ENCODE data around the gene SELENBP1.

SELENBP1 gene

DNA sequence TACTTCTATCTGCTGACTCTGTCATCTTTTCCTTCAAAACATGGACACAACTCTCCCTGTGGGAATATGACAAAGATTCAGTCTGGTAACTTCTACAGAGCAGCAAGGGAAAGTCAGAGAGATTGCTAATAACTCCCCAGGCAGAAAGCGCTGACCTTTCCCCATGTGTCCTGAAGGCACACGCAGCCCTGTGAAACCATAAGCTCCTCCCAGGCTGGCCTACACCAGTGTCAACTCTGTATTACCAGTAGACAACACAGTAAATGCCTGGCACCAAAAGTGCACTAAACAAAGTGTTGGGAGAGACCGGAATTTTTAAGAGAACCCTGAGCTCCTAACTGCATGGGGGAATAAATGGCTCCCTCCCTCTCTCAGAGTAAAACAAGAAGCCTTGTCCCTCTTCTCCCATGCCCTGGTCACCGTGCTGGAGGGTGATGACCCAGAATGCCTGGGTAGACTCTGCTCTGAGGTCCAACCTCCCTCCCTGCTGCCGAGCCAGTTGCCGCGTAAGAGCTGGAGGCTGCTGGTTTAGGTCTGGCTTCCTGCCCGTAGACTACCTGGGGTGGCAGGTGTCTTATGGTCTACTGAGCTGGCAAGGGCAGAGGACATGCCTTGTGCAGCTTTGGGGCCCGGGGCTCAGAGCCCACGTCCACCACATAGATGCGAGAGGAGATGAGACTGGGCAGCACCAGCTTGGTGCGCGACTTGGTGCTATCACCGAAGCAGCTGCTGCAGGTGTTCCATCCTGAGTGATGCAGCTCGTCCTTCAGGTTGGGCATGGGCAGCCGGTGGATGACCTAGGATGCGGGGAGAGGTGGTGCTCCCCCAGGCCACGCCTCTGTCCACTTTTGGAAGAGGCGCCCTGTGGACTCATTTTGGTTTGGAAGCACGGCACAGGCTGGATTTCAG, 3.9 kb downstream of the SELENBP1 start:
- DNase-seq (ENCODE audit: low read depth) = no peak
- no peak overlapping the region for H3K4me3 ChIP-seq (ENCODE audit: low read depth, low read length)
- TF ChIP-seq, protein P1, sequence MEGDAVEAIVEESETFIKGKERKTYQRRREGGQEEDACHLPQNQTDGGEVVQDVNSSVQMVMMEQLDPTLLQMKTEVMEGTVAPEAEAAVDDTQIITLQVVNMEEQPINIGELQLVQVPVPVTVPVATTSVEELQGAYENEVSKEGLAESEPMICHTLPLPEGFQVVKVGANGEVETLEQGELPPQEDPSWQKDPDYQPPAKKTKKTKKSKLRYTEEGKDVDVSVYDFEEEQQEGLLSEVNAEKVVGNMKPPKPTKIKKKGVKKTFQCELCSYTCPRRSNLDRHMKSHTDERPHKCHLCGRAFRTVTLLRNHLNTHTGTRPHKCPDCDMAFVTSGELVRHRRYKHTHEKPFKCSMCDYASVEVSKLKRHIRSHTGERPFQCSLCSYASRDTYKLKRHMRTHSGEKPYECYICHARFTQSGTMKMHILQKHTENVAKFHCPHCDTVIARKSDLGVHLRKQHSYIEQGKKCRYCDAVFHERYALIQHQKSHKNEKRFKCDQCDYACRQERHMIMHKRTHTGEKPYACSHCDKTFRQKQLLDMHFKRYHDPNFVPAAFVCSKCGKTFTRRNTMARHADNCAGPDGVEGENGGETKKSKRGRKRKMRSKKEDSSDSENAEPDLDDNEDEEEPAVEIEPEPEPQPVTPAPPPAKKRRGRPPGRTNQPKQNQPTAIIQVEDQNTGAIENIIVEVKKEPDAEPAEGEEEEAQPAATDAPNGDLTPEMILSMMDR (IDR thresholded peaks at IDR 0.05; ENCODE audit: insufficient read depth, low read depth, low read length, missing control alignments) = no peak

DNA sequence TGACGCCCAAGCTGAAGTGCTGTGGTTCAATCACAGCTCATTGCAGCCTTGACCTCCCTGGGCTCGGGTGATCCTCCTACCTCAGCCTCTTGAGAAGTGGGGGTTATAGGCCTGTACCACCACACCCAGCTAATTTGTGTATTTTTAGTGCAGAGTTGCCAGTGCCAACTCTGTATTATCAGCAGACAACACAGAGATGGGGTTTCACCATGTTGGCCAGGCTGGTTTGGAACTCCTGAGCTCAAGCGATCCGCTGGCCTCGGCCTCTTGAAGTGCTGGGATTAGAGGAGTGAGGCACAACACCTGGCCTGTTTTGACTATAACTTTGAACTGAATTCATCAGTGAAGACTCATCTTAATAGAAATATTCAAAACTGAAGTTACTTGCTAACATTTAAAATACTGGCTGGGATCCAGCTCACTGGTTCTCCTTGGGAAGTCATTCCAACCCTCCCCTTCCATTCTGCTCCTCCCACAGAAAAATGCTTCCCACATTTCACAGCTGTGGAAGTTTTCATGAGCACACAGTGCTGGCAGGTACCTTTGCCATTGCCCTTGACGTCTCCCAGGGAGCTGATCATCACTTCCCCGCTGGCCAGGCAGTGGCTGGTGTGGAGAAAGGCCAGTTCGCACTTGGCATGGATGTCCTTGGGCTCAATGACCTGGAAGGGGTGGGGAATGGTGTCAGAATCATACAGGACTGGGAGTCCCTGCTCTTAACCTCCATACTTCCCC, 4.7 kb downstream of the SELENBP1 start:
- no peak overlapping the region for H3K4me3 ChIP-seq (ENCODE audit: low read depth, low read length)
- TF ChIP-seq, protein P1 (IDR thresholded peaks at IDR 0.05; ENCODE audit: insufficient read depth, low read depth, low read length, missing control alignments) = no peak
- no peak for DNase-seq (ENCODE audit: low read depth)

DNA sequence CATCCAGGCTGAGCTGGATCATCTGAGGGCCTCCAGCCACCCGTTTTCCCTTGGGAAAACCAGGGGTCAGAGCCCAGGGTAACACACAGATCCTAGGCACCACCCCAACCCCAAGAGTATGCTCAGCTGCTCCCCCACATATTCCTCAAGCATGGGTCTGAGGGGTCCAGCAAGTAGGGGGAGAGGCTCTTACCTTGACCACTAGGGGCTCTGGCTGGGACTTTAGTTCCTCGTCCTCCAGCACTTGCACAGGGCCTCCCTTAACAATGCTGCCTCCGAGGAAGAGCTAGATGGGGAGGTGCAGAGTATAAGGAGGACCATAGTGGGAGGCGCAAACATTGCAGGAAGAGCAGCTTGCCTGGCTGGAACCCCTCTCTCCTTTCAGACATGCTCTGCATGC, 7.5 kb downstream of the SELENBP1 start:
- TF ChIP-seq, protein P1 (IDR thresholded peaks at IDR 0.05; ENCODE audit: insufficient read depth, low read depth, low read length, missing control alignments) = peak; percentile 4
- no peak overlapping the region for H3K4me3 ChIP-seq (ENCODE audit: low read depth, low read length)
- DNase-seq (ENCODE audit: low read depth) = no peak

GRCh38 chr1:151362308-151363155, 10.0 kb downstream of the SELENBP1 start:
- no peak for DNase-seq (ENCODE audit: low read depth)
- TF ChIP-seq, protein P1 (IDR thresholded peaks at IDR 0.05; ENCODE audit: insufficient read depth, low read depth, low read length, missing control alignments) = no peak
- H3K4me3 ChIP-seq (ENCODE audit: low read depth, low read length) = no peak overlapping the region

DNA sequence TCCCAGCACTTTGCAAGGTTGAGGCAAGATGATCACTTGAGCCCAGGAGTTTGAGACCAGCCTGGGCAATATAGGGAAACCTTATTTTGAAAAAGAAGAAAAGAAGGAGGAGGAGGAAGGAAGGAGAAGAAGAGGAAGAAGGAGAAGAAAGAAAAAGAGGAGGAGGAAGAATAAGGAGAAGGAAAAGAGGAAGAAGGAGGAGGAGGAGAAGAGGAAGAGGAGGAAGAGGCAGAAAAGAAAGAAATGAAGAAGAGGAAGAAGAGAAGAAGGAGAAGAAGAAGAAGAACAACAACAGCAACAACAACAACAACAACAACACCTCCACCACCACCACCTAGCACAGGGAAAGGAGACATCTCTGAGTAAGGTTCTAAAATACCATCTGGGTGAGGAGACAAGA, 10.6 kb downstream of the SELENBP1 start:
- DNase-seq (ENCODE audit: low read depth) = no peak
- TF ChIP-seq, protein P1 (IDR thresholded peaks at IDR 0.05; ENCODE audit: insufficient read depth, low read depth, low read length, missing control alignments) = no peak
- no peak overlapping the region for H3K4me3 ChIP-seq (ENCODE audit: low read depth, low read length)

DNA sequence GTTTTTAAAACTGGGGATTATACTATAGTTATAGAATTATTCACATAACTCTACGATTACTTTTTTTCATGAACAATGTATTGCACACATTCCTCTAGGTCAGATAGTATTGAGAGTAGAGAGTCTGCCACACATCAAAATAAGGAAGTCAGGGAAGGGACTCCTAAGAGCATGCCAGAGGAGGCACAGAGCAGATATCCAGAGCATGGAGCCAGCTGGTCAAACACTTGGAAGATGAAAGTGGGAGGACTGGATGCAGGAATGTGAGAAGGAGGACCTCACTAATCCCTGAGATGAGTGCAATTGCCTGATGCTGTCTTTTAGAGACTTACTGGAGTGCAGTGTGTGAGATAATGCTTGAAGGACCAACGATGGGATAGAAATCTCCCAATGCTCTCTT, 15.8 kb downstream of the SELENBP1 start:
- TF ChIP-seq, protein P1 (IDR thresholded peaks at IDR 0.05; ENCODE audit: insufficient read depth, low read depth, low read length, missing control alignments) = no peak
- no peak overlapping the region for H3K4me3 ChIP-seq (ENCODE audit: low read depth, low read length)
- no peak for DNase-seq (ENCODE audit: low read depth)
